Activated T-helper 9 cell treated with anti-CD3 and anti-CD28 coated beads, Interleukin-2, amount 50 U/mL, for 16 hours (primary cell): ENCODE data around the gene COX7A1.
"Not testable (repeated sequence)": the region's sequence is repeated elsewhere in the genome, so short reads cannot be mapped to it uniquely, and the experiment has no call there.

ENCODE experiments used
- DNase-seq: peaks from one replicate; pipeline ENCODE4 v3.0.0-alpha.2; 2020; ENCODE audit warnings: low read depth

Gene COX7A1

GRCh38 chr19:36152352-36153091, at the start of gene COX7A1:
Gene COX7A1, minus strand, starts transcription at chr19:36152447. Its CDS starts 40 bp downstream, at chr19:36152407.
- DNase-seq = no peak

GRCh38 chr19:36201684-36202083, 49.4 kb upstream of the COX7A1 start:
- DNase-seq = no peak

GRCh38 chr19:36198119-36198518, 45.9 kb upstream of the COX7A1 start:
- no peak for DNase-seq

GRCh38 chr19:36196249-36196648, 44.0 kb upstream of the COX7A1 start:
- no peak for DNase-seq

- DNase-seq = not testable (repeated sequence)
Observed at GRCh38 chr19:36186722-36187121, 34.5 kb upstream of the COX7A1 start.

- DNase-seq = no peak
Observed at GRCh38 chr19:36183245-36183628, 31.0 kb upstream of the COX7A1 start.

- no peak for DNase-seq
Observed at GRCh38 chr19:36182612-36183244, 30.5 kb upstream of the COX7A1 start.

GRCh38 chr19:36179077-36179476, 26.8 kb upstream of the COX7A1 start:
- not testable (repeated sequence) for DNase-seq

GRCh38 chr19:36173846-36174245, 21.6 kb upstream of the COX7A1 start:
- DNase-seq = not testable (repeated sequence)

GRCh38 chr19:36172852-36173251, 20.6 kb upstream of the COX7A1 start:
- no peak for DNase-seq

- no peak for DNase-seq
Observed at GRCh38 chr19:36169084-36169760, 17.0 kb upstream of the COX7A1 start.

- DNase-seq = no peak
Observed at GRCh38 chr19:36163813-36164212, 11.6 kb upstream of the COX7A1 start.

- no peak for DNase-seq
Observed at GRCh38 chr19:36160821-36161596, 8.8 kb upstream of the COX7A1 start.

- no peak for DNase-seq
Observed at GRCh38 chr19:36153126-36153525, 879 bp upstream of the COX7A1 start.

- no peak for DNase-seq
Observed at GRCh38 chr19:36152019-36152351, 262 bp downstream of the COX7A1 start.

- no peak for DNase-seq
Observed at GRCh38 chr19:36151144-36152018, 866 bp downstream of the COX7A1 start.

- DNase-seq = no peak
Observed at GRCh38 chr19:36150586-36150985, 1.7 kb downstream of the COX7A1 start.

- no peak for DNase-seq
Observed at GRCh38 chr19:36149673-36150406, 2.4 kb downstream of the COX7A1 start.

GRCh38 chr19:36144624-36145023, 7.6 kb downstream of the COX7A1 start:
- no peak for DNase-seq

GRCh38 chr19:36142496-36142895, 9.8 kb downstream of the COX7A1 start:
- no peak for DNase-seq

- no peak for DNase-seq
Observed at GRCh38 chr19:36142046-36142445, 10.2 kb downstream of the COX7A1 start.
